HCEC 1CT (cell line): ENCODE measurements around the gene GTF2H1.

Experiments used
- DNase-seq: peaks from one replicate; pipeline ENCODE4 v3.0.0-alpha.2; 2017

The GTF2H1 gene

GRCh38 chr11:18321969-18322711 lies at the start of gene GTF2H1, which contains the start of gene HPS5:
Gene GTF2H1 (plus strand): TSS chr11:18322567. CDS start chr11:18333075, 10,508 bp downstream.
Gene HPS5 (minus strand): TSS chr11:18322140. CDS start chr11:18317858, 4,282 bp downstream.
- peak; percentile 99 for DNase-seq

DNA sequence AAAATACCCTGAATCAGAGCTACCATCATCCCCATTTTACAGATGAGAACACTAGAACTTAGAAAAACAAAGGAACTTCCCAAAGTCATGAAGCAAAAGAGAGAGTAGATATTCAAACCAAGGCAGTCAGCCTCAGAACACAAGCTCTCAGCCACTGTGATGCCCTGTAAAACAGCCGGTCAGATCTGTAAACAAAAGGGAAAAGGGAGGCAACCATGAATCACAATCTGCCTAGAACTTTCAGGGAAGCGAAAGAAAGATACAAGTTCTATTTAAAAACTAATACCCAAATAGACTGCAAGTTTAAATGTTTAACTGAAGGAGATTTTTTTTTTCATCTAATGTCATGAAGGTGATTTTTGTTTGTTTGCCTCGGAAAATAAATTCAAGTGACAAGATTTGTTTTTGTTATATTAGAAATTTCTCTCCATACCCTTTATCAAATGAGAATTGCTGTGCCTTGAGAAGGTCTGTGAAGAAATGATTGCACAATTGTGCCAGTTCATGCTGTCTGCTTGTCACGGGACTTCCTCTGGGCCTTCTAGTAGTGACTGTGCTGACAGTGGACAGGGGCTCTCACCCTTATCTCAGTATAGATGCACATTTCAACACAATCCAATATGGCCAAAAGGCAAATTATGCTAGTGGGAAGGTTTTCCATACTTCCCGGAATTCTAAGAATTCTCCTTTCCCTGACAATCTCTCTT lies 44.6 kb upstream of the GTF2H1 start:
- no peak for DNase-seq

DNA sequence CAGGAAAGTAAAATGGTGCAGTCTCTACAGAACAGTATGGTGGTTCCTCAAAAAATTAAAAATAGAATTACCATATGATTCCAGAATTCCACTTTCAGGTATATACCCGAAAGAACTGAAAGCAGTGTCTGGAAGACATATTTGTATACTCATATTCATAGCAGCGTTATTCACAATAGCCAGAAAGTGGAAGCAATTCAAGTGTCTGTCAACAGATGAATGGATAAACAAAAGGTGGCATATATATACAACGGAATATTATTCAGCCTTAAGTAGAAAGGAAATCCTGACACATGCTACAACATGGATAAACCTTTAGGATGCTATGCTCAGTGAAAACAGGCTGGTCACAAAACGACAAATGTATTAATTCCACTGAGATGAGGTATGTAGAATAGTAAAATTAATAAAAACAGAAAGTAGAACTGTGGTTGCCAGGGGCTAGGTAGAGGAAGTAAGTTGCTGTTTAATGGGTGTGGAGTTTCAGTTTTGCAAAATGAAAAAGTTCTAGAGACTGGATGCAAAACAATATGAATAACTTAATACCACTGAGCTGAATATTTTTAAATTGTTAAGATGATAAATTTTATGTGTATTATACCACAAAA lies 41.8 kb upstream of the GTF2H1 start:
- no peak for DNase-seq

DNA sequence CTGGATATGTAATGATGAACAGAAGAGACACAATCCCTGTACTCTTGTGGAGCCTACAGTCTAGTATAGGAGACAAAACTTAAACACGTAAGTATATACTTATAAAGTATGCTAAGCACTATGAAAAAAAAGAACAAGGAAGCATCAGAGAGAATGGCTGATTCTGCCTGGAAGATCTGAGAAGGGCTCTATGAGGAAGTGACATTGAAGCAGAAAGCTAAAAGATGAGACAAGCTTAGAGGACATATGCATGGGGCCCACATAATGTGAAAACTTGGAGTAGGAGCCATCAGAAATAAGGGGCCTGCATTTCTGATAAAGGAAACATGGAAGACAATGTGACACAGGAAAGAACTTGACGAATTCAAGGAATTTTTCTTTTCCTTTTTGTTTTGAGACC lies 39.7 kb upstream of the GTF2H1 start:
- DNase-seq = no peak

- peak; percentile 10 for DNase-seq
Measured at GRCh38 chr11:18285841-18286240, 36.5 kb upstream of the GTF2H1 start.

DNA sequence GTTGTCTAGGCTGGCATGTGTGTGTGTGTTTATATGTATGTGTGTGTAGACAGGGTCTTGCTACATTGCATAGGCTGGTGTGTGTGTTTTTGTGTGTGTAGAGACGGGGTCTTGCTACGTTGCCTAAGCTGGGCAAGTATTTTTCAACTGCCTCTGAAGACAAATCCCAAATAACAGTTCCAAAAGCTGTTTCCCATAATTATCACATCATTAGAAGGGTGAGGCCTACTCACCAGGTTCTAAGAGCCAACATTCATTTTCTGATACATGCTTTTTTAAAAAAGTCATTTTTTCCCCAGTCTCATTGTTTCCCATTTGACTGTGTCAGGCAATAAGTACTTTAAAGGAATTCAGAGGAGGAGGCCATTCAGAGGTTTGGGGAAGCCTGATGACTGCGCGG lies 33.5 kb upstream of the GTF2H1 start:
- DNase-seq = no peak

DNA sequence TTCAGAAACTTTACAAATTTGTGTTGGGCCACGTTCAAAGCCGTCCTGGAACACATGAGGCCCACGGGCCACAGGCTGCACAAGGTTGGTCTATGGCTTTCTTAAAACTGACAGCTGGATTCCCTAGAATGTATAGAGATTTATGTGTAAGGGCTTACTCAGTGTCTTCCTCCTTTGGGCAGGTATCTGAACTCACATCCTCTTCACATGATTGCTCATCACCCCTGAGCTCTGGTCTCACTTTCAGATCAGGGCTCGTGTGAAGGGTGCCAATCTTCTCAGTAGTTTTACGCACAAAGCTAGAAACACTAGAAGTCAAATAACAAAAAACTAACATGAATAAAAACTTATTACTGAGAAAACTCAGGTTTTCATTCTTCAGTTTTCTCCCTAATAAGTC lies 27.5 kb upstream of the GTF2H1 start:
- no peak for DNase-seq

DNA sequence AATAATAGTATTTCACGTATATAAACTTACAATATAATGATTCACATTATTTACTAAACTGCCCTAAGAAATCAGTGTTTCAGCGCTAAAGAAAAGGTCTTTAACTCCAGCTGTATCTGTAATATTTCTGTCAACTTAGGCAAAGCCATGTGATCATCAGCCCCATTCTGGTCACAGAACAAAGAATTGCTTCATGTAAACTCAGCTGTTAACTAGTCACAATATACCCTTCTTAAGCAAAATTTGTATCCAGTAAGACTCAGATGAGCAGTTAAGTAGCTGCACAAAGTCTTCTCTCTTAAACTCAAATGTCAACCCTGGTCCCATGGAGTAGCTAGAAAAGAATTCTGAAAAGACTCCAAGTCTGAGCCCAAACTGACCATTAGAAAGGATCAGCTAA lies 27.1 kb upstream of the GTF2H1 start:
- no peak for DNase-seq

- DNase-seq = no peak
Measured at GRCh38 chr11:18299721-18300120, 22.6 kb upstream of the GTF2H1 start.

DNA sequence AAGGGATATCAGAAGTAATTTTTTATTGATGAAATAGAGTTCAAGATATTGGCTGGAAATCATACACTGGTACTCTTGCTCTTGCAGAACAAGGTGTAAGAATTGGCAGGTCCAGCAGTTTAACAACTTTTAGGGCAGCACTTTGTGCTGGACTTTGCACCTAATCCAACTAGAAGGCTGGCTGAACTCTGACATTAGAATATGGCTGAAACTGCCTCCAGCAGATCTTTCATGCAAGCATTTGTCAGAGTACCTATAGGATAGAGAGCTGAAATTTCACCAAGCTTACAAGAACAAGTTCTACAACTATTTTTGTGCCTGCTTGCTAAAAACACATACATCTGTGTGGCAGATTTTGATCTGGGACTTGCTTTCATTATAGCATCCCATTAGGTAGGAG lies 17.6 kb upstream of the GTF2H1 start:
- no peak for DNase-seq

DNA sequence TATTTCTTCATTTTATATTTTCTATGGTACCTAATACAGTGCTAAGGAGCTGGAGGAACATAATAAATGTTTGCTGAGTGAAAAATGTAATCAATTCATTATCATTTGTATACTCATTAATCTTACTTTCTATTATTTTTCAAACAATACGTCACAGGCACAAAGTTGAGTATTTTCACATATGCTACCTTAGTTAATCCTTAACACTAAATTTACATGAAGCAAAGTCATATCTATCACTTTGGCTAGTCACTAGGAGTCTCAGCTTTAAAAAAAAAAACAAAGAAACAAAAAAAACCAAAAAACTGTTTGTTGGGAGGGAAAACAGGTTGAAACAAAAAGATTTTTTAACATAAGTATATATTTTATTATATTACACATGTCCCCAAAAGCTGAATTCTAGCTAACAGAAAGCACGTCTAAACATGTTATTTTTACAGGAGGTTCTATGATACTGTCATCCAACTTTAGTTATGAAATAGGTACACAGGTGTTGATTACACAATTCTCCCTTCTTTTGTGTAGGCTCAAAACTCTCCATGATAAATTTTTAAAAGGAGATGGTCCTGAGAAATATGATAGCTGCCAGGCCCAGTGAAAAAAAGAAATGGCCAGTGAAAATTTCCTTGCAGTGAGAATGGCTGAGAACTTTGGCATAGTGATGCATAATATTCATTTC lies 14.8 kb upstream of the GTF2H1 start:
- no peak for DNase-seq

GRCh38 chr11:18308242-18308641 lies 14.1 kb upstream of the GTF2H1 start:
- no peak for DNase-seq

GRCh38 chr11:18309691-18310090 lies 12.7 kb upstream of the GTF2H1 start:
- DNase-seq = no peak

DNA sequence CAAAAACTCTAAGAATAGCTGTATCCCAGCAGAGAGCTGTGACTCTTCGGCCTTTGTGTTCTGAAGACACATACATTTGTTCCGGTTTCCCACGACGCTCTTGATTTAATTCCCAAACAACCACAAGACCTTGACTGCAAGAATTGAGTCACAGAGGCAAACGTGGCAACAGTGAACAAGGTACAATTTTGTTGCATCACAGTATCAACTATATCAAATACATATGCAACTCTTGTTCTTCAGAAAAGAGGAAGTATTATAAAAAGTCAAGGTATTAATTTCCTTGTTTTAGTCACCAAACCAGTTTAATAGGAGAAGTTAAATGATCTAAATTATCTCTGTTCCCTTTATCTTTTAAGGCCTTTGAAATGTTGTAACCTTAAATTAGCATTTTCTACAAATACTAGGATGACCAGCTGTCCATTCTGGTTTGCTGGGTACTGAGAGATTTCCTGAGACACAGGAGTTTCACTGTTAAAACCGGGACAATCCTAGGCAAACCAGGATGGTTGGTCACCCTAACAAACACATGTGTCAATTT lies 11.5 kb upstream of the GTF2H1 start:
- DNase-seq = no peak

DNA sequence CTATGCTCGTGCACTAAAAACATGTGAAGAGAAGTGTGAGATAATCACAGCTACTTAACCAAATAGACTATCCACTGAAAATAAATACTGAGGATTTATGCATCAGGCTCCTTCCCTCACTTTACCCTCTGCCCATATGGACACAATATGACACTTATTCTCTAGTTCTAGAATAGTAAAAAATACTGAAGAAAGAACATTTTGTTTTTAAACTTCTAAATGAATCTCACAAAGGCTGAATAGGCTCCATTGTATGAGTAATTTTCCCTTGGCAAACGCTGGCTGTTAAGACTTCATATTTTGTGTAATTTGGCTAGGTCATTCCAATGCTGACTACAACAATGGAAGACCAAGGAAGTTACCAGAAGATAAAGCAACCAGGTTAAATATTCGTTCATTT lies 10.4 kb upstream of the GTF2H1 start:
- no peak for DNase-seq

DNA sequence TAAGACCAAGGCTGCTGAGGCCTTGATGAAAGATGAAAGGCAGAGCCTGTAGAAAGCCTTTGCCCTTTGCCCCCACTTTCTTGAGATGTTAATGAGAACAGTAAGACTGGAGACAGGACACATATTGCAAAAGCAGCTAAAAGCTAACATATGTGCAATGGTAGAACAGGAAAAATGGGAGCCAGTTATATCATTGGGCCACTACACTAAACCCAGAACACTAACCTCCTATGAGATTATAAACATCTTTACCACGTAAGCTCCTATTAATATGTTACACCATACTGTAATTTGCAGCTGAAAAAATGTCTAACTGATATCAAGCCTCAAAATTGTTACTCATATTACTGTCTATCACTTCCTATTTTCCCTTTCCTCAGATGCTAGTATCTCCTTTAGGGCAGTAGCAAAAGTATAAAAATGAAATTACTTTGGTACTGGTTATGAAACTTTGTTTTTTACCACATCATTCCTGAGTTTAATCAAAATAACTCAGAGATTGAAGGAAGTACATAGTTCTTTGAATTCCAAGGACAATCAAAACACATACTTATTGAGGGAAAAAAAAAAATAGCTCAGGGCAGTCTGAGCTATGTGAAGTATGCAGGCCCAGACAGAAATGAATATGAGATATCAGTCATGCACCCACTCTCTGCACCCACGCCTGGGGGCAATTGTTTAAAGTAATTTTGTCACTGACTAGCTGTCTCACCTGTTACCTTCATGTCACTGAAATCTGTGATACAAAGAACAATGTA lies 9.5 kb upstream of the GTF2H1 start:
- DNase-seq = peak; percentile 38

DNA sequence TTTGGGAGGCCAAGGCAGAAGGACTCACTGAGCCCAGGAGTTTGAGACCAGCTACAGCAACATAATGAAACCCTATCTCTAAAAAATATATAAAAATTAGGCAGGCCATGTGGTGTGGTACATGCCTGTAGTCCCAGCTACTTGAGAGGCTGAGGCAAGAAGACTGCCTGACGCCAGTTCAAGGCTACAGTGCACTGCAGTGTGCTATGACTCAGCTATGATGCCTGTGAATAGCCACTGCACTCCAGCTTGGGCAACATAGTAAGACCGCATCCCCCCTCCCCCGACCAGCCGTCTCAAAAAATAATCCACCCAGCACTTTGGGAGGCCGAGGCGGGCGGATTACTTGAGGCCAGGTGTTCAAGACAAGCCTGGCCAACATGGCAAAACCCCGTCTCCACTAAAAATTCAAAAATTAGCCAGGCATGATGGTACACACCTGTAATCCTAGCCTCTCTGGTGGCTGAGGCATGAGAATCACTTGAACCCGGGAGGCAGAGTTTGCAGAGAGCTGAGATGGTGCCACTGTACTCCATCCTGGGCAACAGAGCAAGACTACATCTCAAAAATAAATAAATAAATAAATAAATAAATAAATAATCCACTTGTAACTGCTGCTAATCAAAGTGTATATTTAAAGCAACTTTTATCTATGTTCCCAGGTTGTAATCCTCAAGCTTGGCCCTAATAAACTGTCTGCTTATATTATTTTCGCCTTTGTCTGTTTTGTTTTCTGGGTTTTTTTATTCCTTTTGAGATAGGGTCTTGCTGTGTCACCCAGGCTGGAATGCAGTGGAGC lies 8.2 kb upstream of the GTF2H1 start:
- DNase-seq = peak; percentile 56

DNA sequence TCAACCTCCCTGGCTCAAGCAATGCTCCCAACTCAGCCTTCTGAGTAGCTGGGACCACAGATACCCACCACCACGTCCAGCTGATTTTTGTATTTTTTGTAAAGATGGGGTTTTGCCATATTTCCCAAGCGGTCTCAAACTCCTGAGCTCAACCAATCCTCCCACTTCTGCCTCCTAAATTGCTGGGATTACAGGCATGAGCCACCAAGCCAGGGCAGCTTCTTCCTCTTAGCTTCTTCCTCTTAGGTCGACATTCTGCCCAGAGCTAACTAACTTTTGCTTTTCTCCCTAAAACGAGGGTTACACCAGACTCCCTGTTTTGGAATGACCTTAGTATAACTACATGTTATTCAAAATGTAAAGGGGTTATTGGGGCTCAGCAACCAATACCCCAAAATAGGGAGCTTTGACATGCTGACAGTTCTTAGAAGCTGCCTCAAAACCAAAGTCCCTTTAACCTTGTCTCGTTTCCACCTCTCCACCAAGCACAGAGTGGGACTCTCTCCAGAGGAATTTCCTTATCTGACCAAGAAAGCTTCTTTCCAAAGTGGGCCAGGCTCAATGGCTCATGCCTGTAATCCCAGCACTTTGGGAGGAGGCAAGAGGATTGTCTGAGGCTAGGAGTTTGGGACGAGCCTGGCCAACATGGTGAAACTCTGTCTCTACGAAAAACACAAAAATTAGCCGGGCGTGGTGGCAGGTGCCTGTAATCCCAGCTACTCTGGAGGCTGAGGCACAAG lies 7.4 kb upstream of the GTF2H1 start:
- no peak for DNase-seq

DNA sequence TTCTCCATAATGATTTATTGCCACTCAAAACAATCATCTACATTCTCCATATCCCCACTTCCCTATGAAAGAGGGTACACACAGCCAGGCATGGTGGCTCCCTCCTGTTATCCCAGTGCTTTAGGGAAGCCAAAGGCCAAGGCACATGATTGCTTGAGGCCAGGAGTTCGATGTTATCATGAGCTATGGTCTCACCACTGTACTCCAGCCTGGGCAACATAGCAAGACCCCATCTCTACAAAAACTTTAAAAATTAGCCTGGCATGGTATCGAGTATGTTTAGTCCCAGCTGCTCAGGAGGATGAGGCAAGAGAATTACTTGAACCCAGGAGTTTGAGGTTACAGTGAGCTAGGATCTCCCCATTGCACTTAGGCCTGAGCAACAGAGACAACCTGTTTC lies 6.5 kb upstream of the GTF2H1 start:
- no peak for DNase-seq

DNA sequence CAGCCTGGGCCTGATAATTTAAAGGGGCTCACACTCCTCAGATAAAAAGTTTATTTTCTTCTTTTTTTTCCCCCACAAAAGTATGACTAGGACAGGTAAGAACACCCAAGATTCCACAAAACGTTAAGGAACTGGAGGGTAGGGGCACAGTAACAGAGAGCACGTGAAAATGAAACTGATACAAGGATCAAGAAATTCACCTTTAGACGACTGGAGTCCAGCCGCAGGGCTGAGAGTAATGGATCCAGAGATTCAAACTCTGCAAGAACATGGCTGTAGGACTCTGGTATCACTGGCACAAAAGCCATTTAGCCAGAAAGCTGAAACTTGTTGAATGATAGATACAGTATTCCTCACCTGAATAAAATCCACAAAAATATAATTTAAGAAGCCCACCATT lies 4.8 kb upstream of the GTF2H1 start:
- no peak for DNase-seq

- DNase-seq = no peak
Measured at GRCh38 chr11:18319914-18320313, 2.5 kb upstream of the GTF2H1 start.
